Measurements from ENCODE around the gene SEPTIN2. TPM values are rescaled to one million over a fixed set of nuclear protein-coding genes. Genes with fewer than 3 reads are reported as not detected.

Gene SEPTIN2
- total and polyA plus RNA-seq, 2 experiments from 2014 or later: 227 to 393 TPM

- Mint-ChIP-seq H3K4me1 (peaks cover 22% of the 10 kb centered on the region), H3K27ac (no peak overlapping the region), H3K4me3 (no peak overlapping the region), H3K9me3 (no peaks in the 10 kb centered on the region), H3K27me3 (ENCODE audit: insufficient read depth, low read depth, poor library complexity) (no peaks in the 10 kb centered on the region), H3K36me3 (ENCODE audit: low read depth) (peaks cover 4% of the 10 kb centered on the region; the same call in 1 of the 3 replicates)
- H3K79me2 ChIP-seq (replicated peaks; ENCODE audit: insufficient read depth): peaks cover 100% of the 10 kb centered on the region
- no peaks in the 10 kb centered on the region for H3F3A ChIP-seq (replicated peaks; ENCODE audit: low read depth)
- peaks cover 16% of the 10 kb centered on the region for H3K4me1 ChIP-seq (ENCODE audit: insufficient read depth)
- no peak overlapping the region for H3K4me2 ChIP-seq
- peaks cover 59% of the 10 kb centered on the region for H4K20me1 ChIP-seq (replicated peaks; ENCODE audit: insufficient read depth)
- DNase-seq (ENCODE audit: low spot score): no peak
- TF ChIP-seq ETS1 (IDR thresholded peaks at IDR 0.05) (no peak), ZNF462 (CRISPR knock-in tag; IDR thresholded peaks at IDR 0.05) (no peak), STAT1 (IDR thresholded peaks at IDR 0.05; ENCODE audit: unreplicated experiment) (no peak), CREB1 (CRISPR knock-in tag; IDR thresholded peaks at IDR 0.05; ENCODE audit: low read depth) (no peak), CTCF (conservative IDR thresholded peaks at IDR 0.05; ENCODE audit: low read depth in 2 of 2) (no peak)
- ATAC-seq: no peak
- 0 out of 2 replicates have a peak, but pooled peaks cover 3% of the 10 kb centered on the region for H3K36me3 ChIP-seq (ENCODE audit: insufficient read depth)
- no peaks in the 10 kb centered on the region for H3K27me3 ChIP-seq (ENCODE audit: insufficient read depth)
- H3K4me3 ChIP-seq: no peak overlapping the region
- no peaks in the 10 kb centered on the region for H3K9me2 ChIP-seq (ENCODE audit: insufficient read depth)
- no peak overlapping the region for H2AFZ ChIP-seq
- peak overlapping the region; percentile 29 for H3K27ac ChIP-seq (ENCODE audit: low read depth)
Measured at GRCh38 chr2:241282555-241282954, 33.2 kb upstream of the SEPTIN2 start.

Measured in GM23338 (cell line).